ENCODE results near the gene B3GALT4. TPM values are rescaled to one million over a fixed set of nuclear protein-coding genes. Genes with fewer than 3 reads are reported as not detected.

The B3GALT4 gene
- total and polyA plus RNA-seq, 2 of the 13 experiments (the other 11 are each of a cell fraction or from before 2014, with no cell fraction given) = 0.04 to 0.27 TPM

GRCh38 chr6:33288921-33289783, 12.2 kb downstream of the B3GALT4 start, which contains the start of the genes PFDN6 and WDR46 (continued):
- no peak for TF ChIP-seq XBP1 (CRISPR knock-in tag; IDR thresholded peaks at IDR 0.05)
- peak; percentile 81 for TF ChIP-seq ZEB1 (IDR thresholded peaks at IDR 0.05; ENCODE audit: insufficient replicate concordance, low read depth)
- TF ChIP-seq U2AF2 (IDR thresholded peaks at IDR 0.05; ENCODE audit: low read depth, low read length) = no peak
- peak; percentile 71; the same call in 1 of the 2 replicates for TF ChIP-seq ZNF350 (CRISPR knock-in tag; IDR thresholded peaks at IDR 0.05; ENCODE audit: borderline replicate concordance, low read depth)
- TF ChIP-seq ZNF629 (CRISPR knock-in tag; conservative IDR thresholded peaks at IDR 0.05) = no peak
- TF ChIP-seq SKI (IDR thresholded peaks at IDR 0.05; ENCODE audit: partially characterized antibody) = no peak
- TF ChIP-seq ZC3H4 (CRISPR knock-in tag; IDR thresholded peaks at IDR 0.05; ENCODE audit: borderline replicate concordance) = no peak
- TF ChIP-seq SIN3A (IDR thresholded peaks at IDR 0.05; ENCODE audit: borderline replicate concordance, low read depth, low read length) = peak; percentile 97
- TF ChIP-seq, protein P1, sequence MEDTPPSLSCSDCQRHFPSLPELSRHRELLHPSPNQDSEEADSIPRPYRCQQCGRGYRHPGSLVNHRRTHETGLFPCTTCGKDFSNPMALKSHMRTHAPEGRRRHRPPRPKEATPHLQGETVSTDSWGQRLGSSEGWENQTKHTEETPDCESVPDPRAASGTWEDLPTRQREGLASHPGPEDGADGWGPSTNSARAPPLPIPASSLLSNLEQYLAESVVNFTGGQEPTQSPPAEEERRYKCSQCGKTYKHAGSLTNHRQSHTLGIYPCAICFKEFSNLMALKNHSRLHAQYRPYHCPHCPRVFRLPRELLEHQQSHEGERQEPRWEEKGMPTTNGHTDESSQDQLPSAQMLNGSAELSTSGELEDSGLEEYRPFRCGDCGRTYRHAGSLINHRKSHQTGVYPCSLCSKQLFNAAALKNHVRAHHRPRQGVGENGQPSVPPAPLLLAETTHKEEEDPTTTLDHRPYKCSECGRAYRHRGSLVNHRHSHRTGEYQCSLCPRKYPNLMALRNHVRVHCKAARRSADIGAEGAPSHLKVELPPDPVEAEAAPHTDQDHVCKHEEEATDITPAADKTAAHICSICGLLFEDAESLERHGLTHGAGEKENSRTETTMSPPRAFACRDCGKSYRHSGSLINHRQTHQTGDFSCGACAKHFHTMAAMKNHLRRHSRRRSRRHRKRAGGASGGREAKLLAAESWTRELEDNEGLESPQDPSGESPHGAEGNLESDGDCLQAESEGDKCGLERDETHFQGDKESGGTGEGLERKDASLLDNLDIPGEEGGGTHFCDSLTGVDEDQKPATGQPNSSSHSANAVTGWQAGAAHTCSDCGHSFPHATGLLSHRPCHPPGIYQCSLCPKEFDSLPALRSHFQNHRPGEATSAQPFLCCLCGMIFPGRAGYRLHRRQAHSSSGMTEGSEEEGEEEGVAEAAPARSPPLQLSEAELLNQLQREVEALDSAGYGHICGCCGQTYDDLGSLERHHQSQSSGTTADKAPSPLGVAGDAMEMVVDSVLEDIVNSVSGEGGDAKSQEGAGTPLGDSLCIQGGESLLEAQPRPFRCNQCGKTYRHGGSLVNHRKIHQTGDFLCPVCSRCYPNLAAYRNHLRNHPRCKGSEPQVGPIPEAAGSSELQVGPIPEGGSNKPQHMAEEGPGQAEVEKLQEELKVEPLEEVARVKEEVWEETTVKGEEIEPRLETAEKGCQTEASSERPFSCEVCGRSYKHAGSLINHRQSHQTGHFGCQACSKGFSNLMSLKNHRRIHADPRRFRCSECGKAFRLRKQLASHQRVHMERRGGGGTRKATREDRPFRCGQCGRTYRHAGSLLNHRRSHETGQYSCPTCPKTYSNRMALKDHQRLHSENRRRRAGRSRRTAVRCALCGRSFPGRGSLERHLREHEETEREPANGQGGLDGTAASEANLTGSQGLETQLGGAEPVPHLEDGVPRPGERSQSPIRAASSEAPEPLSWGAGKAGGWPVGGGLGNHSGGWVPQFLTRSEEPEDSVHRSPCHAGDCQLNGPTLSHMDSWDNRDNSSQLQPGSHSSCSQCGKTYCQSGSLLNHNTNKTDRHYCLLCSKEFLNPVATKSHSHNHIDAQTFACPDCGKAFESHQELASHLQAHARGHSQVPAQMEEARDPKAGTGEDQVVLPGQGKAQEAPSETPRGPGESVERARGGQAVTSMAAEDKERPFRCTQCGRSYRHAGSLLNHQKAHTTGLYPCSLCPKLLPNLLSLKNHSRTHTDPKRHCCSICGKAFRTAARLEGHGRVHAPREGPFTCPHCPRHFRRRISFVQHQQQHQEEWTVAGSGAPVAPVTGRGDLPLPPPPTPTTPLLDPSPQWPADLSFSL (CRISPR knock-in tag; IDR thresholded peaks at IDR 0.05) = no peak
- no peak for TF ChIP-seq MTERF4 (CRISPR knock-in tag; IDR thresholded peaks at IDR 0.05)
- 0 out of 2 replicates have a peak, but pooled peaks have one; percentile 42 for TF ChIP-seq ZNF34 (CRISPR knock-in tag; IDR thresholded peaks at IDR 0.05; ENCODE audit: borderline replicate concordance)
- TF ChIP-seq CCDC6 (CRISPR knock-in tag; IDR thresholded peaks at IDR 0.05) = no peak
- no peak for TF ChIP-seq HMGA1 (CRISPR knock-in tag; conservative IDR thresholded peaks at IDR 0.05)
- peak; percentile 61; the same call in 1 of the 2 replicates for TF ChIP-seq HINFP (CRISPR knock-in tag; IDR thresholded peaks at IDR 0.05; ENCODE audit: low read depth)
- peak; percentile 90 for TF ChIP-seq POLR2G (IDR thresholded peaks at IDR 0.05; ENCODE audit: low read depth, low read length)
- no peak for TF ChIP-seq ZBTB42 (CRISPR knock-in tag; IDR thresholded peaks at IDR 0.05)
- no peak for TF ChIP-seq HNRNPLL (IDR thresholded peaks at IDR 0.05; ENCODE audit: low read depth, low read length, poor library complexity, severe bottlenecking)
- TF ChIP-seq, protein P2, sequence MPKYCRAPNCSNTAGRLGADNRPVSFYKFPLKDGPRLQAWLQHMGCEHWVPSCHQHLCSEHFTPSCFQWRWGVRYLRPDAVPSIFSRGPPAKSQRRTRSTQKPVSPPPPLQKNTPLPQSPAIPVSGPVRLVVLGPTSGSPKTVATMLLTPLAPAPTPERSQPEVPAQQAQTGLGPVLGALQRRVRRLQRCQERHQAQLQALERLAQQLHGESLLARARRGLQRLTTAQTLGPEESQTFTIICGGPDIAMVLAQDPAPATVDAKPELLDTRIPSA (CRISPR knock-in tag; IDR thresholded peaks at IDR 0.05; ENCODE audit: borderline replicate concordance) = no peak
